IPS-11a (cell line): ENCODE measurements around the gene OR1D2.
"Not testable (repeated sequence)": the region's sequence is repeated elsewhere in the genome, so short reads cannot be mapped to it uniquely, and the experiment has no call there.

Source experiments
- H3K4me3 ChIP-seq: one replicate; pipeline ENCODE4 v1.5.1; 2013; ENCODE audit warnings: low read depth, low read length, control low read depth

Gene OR1D2, protein sequence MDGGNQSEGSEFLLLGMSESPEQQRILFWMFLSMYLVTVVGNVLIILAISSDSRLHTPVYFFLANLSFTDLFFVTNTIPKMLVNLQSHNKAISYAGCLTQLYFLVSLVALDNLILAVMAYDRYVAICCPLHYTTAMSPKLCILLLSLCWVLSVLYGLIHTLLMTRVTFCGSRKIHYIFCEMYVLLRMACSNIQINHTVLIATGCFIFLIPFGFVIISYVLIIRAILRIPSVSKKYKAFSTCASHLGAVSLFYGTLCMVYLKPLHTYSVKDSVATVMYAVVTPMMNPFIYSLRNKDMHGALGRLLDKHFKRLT

DNA sequence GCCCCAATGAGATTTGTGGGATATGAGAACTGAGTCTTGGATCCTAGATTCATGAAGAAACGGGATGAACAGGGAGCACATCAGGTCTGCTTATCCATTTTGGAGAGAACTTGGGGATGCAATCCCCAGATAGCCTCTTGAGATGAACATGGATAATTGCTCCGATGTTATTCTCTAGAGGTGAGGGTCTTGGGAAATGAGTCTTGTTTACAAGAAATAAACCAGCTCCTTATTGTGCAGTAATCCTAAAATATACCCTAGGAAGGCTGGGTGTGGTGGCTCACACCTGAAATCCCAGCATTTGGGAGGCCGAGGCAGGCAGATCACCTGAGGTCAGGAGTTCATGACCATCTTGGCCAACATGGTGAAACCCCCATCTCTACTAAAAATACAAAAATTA is at the start of gene OR1D2:
OR1D2 (minus strand) TSS at position 101 of the 400 bp plus-strand sequence. CDS start 11,426 bp downstream, outside the sequence.
- H3K4me3 ChIP-seq = no peak within 1 kb of the TSS

- H3K4me3 ChIP-seq = not testable (repeated sequence)
Observed at GRCh38 chr17:3137494-3137893, 33.3 kb upstream of the OR1D2 start.

GRCh38 chr17:3127451-3127850 is 23.2 kb upstream of the OR1D2 start, which contains the start of gene OR1G1:
Gene OR1G1, minus strand, starts transcription at chr17:3127551. Its CDS starts 0 bp downstream, at chr17:3127551.
- H3K4me3 ChIP-seq = no peak within 1 kb of the TSS

DNA sequence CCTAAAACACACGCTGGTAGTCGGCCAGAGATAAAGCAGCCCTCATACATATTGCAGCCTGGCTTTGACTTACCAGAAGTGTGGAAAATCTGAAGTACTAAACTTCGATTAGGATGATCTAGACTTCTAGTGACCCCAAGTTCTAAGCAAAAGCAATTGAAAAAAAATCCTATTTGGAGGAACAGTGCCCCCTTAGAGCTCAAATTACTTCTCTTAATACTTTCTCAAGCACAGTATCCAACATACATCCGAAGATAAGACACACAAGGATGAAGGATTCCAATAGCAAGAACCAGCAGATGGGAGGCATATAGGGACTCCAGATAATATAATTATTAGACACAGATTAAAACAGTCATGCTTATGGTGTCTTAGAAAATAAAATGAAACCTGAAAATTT is 30.4 kb downstream of the OR1D2 start:
- H3K4me3 ChIP-seq = not testable (repeated sequence)

GRCh38 chr17:3065192-3065591 is 39.0 kb downstream of the OR1D2 start:
- not testable (repeated sequence) for H3K4me3 ChIP-seq

DNA sequence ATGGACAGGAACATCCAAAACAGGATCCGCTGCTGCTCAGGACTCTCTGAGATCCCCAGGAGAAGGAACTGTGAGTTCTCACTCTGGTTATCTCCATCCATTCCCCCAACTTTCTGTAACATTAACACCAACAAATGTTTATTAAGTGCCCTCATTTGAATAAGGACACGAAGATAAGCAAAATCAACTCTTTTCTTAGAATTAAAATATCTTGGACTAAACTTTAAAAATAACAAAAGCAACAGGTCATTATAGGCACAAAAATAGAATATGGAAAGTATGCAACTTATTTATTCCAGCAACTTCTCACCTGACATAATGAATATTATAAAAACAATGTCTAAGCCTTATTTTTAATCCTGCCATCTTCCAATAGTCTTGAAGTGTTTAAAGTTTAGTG is 40.7 kb downstream of the OR1D2 start, which contains the start of gene OR1D5:
OR1D5 (minus strand) TSS at position 101 of the 400 bp plus-strand sequence; CDS start at position 101, 0 bp downstream.
- H3K4me3 ChIP-seq = not testable (repeated sequence)

GRCh38 chr17:3062824-3063377 is 41.3 kb downstream of the OR1D2 start:
- not testable (repeated sequence) for H3K4me3 ChIP-seq

DNA sequence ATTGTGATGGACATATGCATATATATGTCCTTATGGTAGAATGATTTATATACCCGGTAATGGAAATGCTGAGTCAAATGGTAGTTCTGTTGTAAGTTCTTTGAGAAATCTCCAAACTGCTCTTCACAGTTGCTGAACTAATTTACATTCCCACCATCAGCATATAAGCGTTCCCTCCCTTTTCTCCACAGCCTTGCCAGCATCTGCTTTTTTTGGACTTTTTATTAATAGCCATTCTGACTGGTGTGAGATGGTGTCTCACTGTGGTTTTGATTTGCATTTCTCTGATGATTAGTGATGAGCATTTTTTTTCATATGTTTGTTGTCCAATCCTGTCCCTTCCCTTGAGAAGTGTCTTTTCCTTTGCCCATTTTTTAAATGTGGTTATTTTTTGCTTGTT is 49.4 kb downstream of the OR1D2 start:
- H3K4me3 ChIP-seq = not testable (repeated sequence)

GRCh38 chr17:3049705-3050295 is 54.4 kb downstream of the OR1D2 start:
- no peak overlapping the region for H3K4me3 ChIP-seq

DNA sequence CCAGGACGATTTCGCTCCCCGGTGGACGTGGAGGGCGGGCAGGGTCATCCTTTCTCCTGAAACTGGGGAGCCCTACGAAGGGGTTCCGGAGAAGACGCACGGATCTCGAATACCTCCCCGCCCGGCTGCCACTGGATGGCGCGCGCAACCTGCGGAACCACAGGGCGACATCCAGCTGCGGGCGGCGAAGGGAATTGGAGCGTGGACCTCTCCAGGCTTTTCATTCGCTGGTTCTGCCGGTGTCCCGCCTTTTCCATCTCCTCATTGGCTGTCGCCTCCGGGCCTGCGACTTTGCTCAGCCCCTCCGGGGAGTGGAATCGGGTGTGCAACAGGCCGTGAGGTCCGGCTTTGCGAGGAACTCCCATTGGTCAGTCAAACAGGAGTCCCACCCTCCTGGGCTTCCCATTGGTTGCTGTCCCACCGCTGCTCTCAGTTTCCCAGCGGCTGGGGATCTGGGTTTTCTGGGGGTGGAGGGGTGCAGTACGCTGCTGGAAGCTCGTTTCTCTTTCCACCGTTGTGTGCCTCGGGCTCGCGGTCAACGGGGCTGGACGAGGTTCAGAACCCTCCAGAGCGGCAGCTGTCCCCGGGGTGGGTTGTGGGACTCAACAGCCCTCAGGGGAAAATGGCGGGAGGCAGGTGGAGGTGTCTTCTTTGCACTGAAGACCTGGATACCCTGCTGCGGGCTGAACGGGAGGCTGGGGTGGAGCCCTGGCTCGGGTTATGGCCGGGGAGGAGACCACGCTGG is 55.3 kb downstream of the OR1D2 start:
- peak overlapping the region; percentile 49 for H3K4me3 ChIP-seq

GRCh38 chr17:3046753-3047152 is 57.5 kb downstream of the OR1D2 start:
- no peak overlapping the region for H3K4me3 ChIP-seq

DNA sequence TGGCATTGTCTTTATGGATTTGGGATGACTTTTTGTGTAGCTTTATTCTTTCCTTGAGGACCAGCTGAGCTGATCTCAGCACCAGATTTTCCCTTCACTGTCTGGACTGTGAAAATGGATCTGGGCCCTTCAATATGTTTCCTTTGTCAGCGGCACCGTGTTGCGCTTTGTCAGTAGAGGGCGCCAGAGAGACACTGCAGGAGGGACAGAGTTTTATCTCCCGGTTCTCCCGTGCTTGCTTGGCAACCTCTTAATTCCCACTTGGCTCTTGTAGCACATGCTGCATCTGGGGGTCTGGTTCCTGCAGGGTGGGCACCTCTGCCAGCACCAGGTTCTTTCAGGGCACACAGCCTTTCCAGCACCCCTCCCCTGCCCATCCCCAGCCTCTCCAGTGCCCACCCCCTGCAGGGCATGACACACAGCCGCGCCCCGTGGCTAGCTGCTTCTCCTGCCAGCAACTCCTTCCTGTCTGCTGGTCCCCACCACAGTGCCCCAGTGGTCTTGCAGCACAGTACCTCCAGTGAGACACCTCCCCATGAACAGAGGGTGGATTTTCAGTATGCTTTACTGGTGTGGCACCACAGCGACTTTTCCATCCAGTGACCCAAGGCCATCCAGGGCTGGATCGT is 60.4 kb downstream of the OR1D2 start:
- H3K4me3 ChIP-seq = no peak overlapping the region

- H3K4me3 ChIP-seq = no peak overlapping the region
Observed at GRCh38 chr17:3040882-3041281, 63.3 kb downstream of the OR1D2 start.

GRCh38 chr17:3039736-3040135 is 64.5 kb downstream of the OR1D2 start:
- no peak overlapping the region for H3K4me3 ChIP-seq

DNA sequence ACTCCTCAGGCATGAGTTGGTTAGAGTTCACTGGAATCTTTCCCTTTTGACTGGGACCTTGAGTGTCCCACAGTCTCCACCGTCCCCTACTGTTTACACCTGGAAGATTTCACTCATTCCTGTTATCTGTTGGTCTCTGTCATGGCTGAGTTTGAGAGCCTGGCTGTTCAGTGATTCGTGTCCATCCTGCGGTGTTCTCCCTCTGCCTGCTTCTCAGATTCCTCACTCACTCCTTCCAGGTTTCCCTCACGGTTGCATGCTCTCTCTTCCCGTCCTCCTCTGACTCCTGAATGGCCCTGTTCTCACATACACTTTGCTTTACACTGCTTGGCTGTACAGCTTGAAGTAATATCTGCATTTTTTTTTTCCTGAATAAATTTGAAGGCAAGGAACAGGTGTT is 65.3 kb downstream of the OR1D2 start:
- no peak overlapping the region for H3K4me3 ChIP-seq
